H9 (cell line): ENCODE measurements around the gene IER5L. TPM values are rescaled to one million over a fixed set of nuclear protein-coding genes. Genes with fewer than 3 reads are reported as not detected.

ENCODE experiments used
- DNase-seq: peaks from one replicate; pipeline ENCODE4 v3.0.0-alpha.2; 2017
- H2AFZ ChIP-seq: one replicate; pipeline ENCODE4 v1.6.1; 2013; ENCODE audit warnings: mild to moderate bottlenecking, low read length, control low read depth, moderate library complexity
- H2AK5ac ChIP-seq: 2 replicates; pipeline ENCODE4 v1.6.1; 2013; ENCODE audit warnings: low read length, control low read depth, mixed read lengths; ENCODE audit not compliant: insufficient read length
- H2BK120ac ChIP-seq: one replicate; pipeline ENCODE4 v1.6.1; 2013; ENCODE audit warnings: low read depth, mild to moderate bottlenecking, low read length, control low read depth, inconsistent platforms; ENCODE audit not compliant: poor library complexity, severe bottlenecking
- H2BK12ac ChIP-seq: 2 replicates; pipeline ENCODE4 v1.6.1; 2013; ENCODE audit warnings: low read length, control low read depth, mixed read lengths, low read depth; ENCODE audit not compliant: insufficient read length
- H2BK15ac ChIP-seq: 2 replicates; pipeline ENCODE4 v1.6.1; 2013; ENCODE audit warnings: low read depth, low read length, control low read depth
- H2BK20ac ChIP-seq: one replicate; pipeline ENCODE4 v1.6.1; 2013; ENCODE audit warnings: low read depth, mild to moderate bottlenecking, low read length, control low read depth, inconsistent platforms; ENCODE audit not compliant: poor library complexity, severe bottlenecking
- H2BK5ac ChIP-seq: 2 replicates; pipeline ENCODE4 v1.6.1; 2013; ENCODE audit warnings: low read length, control low read depth, mixed read lengths; ENCODE audit not compliant: insufficient read length
- H3K14ac ChIP-seq: 2 replicates; pipeline ENCODE4 v1.6.1; 2013; ENCODE audit warnings: low read length, control low read depth; ENCODE audit not compliant: insufficient read depth
- H3K18ac ChIP-seq: 2 replicates; pipeline ENCODE4 v1.6.1; 2013; ENCODE audit warnings: low read depth, mild to moderate bottlenecking, mixed read lengths, low read length, control low read depth; ENCODE audit not compliant: insufficient read length
- H3K23ac ChIP-seq: 2 replicates; pipeline ENCODE4 v1.6.1; 2013; ENCODE audit warnings: low read length, control low read depth, mixed read lengths, low read depth; ENCODE audit not compliant: insufficient read length
- H3K23me2 ChIP-seq: 2 replicates; pipeline ENCODE4 v1.6.1; 2013; ENCODE audit warnings: low read depth, mild to moderate bottlenecking, mixed read lengths, low read length, control low read depth; ENCODE audit not compliant: insufficient read length, poor library complexity, severe bottlenecking
- H3K27ac ChIP-seq: 2 replicates; pipeline ENCODE4 v1.5.1; 2013; ENCODE audit warnings: low read length, control low read depth, mixed read lengths, low read depth; ENCODE audit not compliant: insufficient read length
- H3K27me3 ChIP-seq: 2 replicates; pipeline ENCODE4 v1.6.1; 2013; ENCODE audit warnings: low read length, control low read depth, inconsistent platforms; ENCODE audit not compliant: insufficient read depth
- H3K4ac ChIP-seq: 2 replicates; pipeline ENCODE4 v1.6.1; 2013; ENCODE audit warnings: low read depth, mild to moderate bottlenecking, control low read depth, inconsistent platforms, low read length, moderate library complexity
- H3K4me1 ChIP-seq: 2 replicates; pipeline ENCODE4 v1.6.1; 2013; ENCODE audit warnings: low read length, control low read depth, inconsistent platforms; ENCODE audit not compliant: insufficient read depth
- H3K4me2 ChIP-seq: 2 replicates; pipeline ENCODE4 v1.6.1; 2013; ENCODE audit warnings: low read length, control low read depth, mixed read lengths; ENCODE audit not compliant: insufficient read length, insufficient read depth
- H3K56ac ChIP-seq: 2 replicates; pipeline ENCODE4 v1.6.1; 2013; ENCODE audit warnings: low read depth, mild to moderate bottlenecking, mixed read lengths, low read length, control low read depth; ENCODE audit not compliant: insufficient read length
- H3K79me1 ChIP-seq: 2 replicates; pipeline ENCODE4 v1.6.1; 2013; ENCODE audit warnings: low read depth, mild to moderate bottlenecking, moderate library complexity, low read length, control low read depth, inconsistent platforms; ENCODE audit not compliant: insufficient read depth, poor library complexity, severe bottlenecking
- H3K79me2 ChIP-seq: 2 replicates; pipeline ENCODE4 v1.6.1; 2013; ENCODE audit warnings: low read length, control low read depth, inconsistent platforms; ENCODE audit not compliant: insufficient read depth
- H3K9ac ChIP-seq: 2 replicates; pipeline ENCODE4 v1.6.1; 2013; ENCODE audit warnings: low read length, control low read depth, mixed read lengths; ENCODE audit not compliant: insufficient read length; ENCODE audit errors: extremely low read depth
- H3K9me3 ChIP-seq: one replicate; pipeline ENCODE4 v1.6.1; 2013; ENCODE audit warnings: low read depth, low read length, inconsistent platforms; ENCODE audit not compliant: control insufficient read depth
- H3T11ph ChIP-seq: one replicate; pipeline ENCODE4 v1.6.1; 2013; ENCODE audit warnings: mild to moderate bottlenecking, low read length, control low read depth, inconsistent platforms
- H4K20me1 ChIP-seq: one replicate; pipeline ENCODE4 v1.6.1; 2013; ENCODE audit not compliant: control insufficient read depth, insufficient read length, insufficient read depth
- H4K5ac ChIP-seq: 2 replicates; pipeline ENCODE4 v1.6.1; 2013; ENCODE audit warnings: low read depth, mild to moderate bottlenecking, mixed read lengths, low read length, control low read depth; ENCODE audit not compliant: insufficient read length
- H4K8ac ChIP-seq: replicated peaks from 2 replicates; pipeline ENCODE4 v1.6.1; 2013; ENCODE audit warnings: low read length, control low read depth, mixed read lengths, low read depth; ENCODE audit not compliant: insufficient read length
- H4K91ac ChIP-seq: 2 replicates; pipeline ENCODE4 v1.6.1; 2013; ENCODE audit warnings: low read depth, mild to moderate bottlenecking, moderate library complexity, mixed read lengths, low read length, control low read depth; ENCODE audit not compliant: insufficient read length
- H3K27ac Mint-ChIP-seq, 3 experiments: 2 replicates in 2 of 3; 3 replicates in 1 of 3; pipeline ENCODE4 v1.8.0; 2020 to 2021; ENCODE audit warnings: mixed read lengths in 3 of 3, mild to moderate bottlenecking in 1 of 3, moderate library complexity in 1 of 3
- H3K27me3 Mint-ChIP-seq: 2 replicates; pipeline ENCODE4 v1.8.0; 2021; ENCODE audit warnings: low read depth, mild to moderate bottlenecking, moderate library complexity, mixed read lengths
- H3K36me3 Mint-ChIP-seq, 3 experiments: 2 replicates in 2 of 3; 3 replicates in 1 of 3; pipeline ENCODE4 v1.8.0; 2020 to 2021; ENCODE audit warnings: low read depth in 3 of 3, mixed read lengths in 3 of 3; ENCODE audit not compliant: insufficient read depth in 1 of 3
- H3K4me1 Mint-ChIP-seq, 2 experiments: 2 replicates each; pipeline ENCODE4 v1.8.0; 2020; ENCODE audit warnings: mixed read lengths in 2 of 2
- H3K4me3 Mint-ChIP-seq, 2 experiments: 2 replicates in 1 of 2; 3 replicates in 1 of 2; pipeline ENCODE4 v1.8.0; 2020 to 2021; ENCODE audit warnings: mild to moderate bottlenecking in 2 of 2, mixed read lengths in 2 of 2, moderate library complexity in 1 of 2
- H3K9me3 Mint-ChIP-seq, 2 experiments: 2 replicates in 1 of 2; 3 replicates in 1 of 2; pipeline ENCODE4 v1.8.0; 2020; ENCODE audit warnings: mild to moderate bottlenecking in 2 of 2, mixed read lengths in 2 of 2, moderate library complexity in 1 of 2
- WGBS: extraction: QIAGEN DNeasy Blood & Tissue Kit; methylation state at CpG from one replicate; pipeline ENCODE4 v1.1.7; 2013; ENCODE audit warnings: missing lambda C conversion rate, low lambda C conversion rate, mixed read lengths; ENCODE audit not compliant: insufficient read length; ENCODE audit errors: extremely low coverage; 5-methylcytosine and 5-hydroxymethylcytosine counted together
- total RNA-seq: library from RNA; stranded (reverse); gene quantifications from 2 replicates; pipeline ENCODE4 v1.2.1, GENCODE V29; 2021
- TF ChIP-seq, protein P1 (sequence below): fragments of 200-600 bp; sonication (generic); conservative IDR thresholded peaks from 3 replicates; pipeline ENCODE4 v1.8.0; 2021; ENCODE audit warnings: antibody characterized with exemption, mild to moderate bottlenecking

Gene IER5L
- total RNA-seq, 1 experiment from 2014 or later, result 1.0 TPM

- no peak overlapping the region; a peak in 1 of 7 replicates for H3K27ac Mint-ChIP-seq
- Histone ChIP-seq H3K27ac (no peak overlapping the region), H3K79me1 (no peaks in the 10 kb centered on the region), H3K4me2 (no peak overlapping the region), H3K9me3 (no peaks in the 10 kb centered on the region), H3K56ac (no peak overlapping the region), H4K91ac (no peak overlapping the region), H3K4ac (no peak overlapping the region), H3K18ac (no peak overlapping the region), H2BK12ac (no peak overlapping the region), H3K23me2 (no peaks in the 10 kb centered on the region), H3T11ph (no peak overlapping the region), H3K79me2 (no peaks in the 10 kb centered on the region), H2BK5ac (no peak overlapping the region), H3K27me3 (peaks cover 45% of the 10 kb centered on the region), H4K20me1 (no peaks in the 10 kb centered on the region), H2AK5ac (no peak overlapping the region), H4K8ac (no peak overlapping the region), H3K14ac (no peak overlapping the region; the same call in 1 of the 2 replicates), H3K23ac (no peak overlapping the region), H2BK20ac (no peak overlapping the region), H4K5ac (no peak overlapping the region), H2BK120ac (no peak overlapping the region), H2BK15ac (no peak overlapping the region), H3K9ac (no peak overlapping the region), H3K4me1 (no peaks in the 10 kb centered on the region), H2AFZ (no peak overlapping the region)
- H3K4me3 Mint-ChIP-seq, result no peak overlapping the region
- peaks cover 12 to 20% of the 10 kb centered on the region in 2 experiments for H3K4me1 Mint-ChIP-seq
- no CpG with 5 or more reads among the region's 7 CpGs for WGBS
- TF ChIP-seq, protein P1, sequence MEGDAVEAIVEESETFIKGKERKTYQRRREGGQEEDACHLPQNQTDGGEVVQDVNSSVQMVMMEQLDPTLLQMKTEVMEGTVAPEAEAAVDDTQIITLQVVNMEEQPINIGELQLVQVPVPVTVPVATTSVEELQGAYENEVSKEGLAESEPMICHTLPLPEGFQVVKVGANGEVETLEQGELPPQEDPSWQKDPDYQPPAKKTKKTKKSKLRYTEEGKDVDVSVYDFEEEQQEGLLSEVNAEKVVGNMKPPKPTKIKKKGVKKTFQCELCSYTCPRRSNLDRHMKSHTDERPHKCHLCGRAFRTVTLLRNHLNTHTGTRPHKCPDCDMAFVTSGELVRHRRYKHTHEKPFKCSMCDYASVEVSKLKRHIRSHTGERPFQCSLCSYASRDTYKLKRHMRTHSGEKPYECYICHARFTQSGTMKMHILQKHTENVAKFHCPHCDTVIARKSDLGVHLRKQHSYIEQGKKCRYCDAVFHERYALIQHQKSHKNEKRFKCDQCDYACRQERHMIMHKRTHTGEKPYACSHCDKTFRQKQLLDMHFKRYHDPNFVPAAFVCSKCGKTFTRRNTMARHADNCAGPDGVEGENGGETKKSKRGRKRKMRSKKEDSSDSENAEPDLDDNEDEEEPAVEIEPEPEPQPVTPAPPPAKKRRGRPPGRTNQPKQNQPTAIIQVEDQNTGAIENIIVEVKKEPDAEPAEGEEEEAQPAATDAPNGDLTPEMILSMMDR, result no peak
- peaks cover 3% of the 10 kb centered on the region in 2 experiments; a peak in 2 of 5 replicates for H3K9me3 Mint-ChIP-seq
- DNase-seq, result no peak
- peaks cover 100% of the 10 kb centered on the region for H3K27me3 Mint-ChIP-seq
- H3K36me3 Mint-ChIP-seq, result no peaks in the 10 kb centered on the region; a peak in 1 of 7 replicates
These were observed 6.1 kb upstream of the IER5L start for GRCh38 chr9:129184219-129184524.
